BJ (cell line): ENCODE measurements around the gene AHNAK2. TPM values are rescaled to one million over a fixed set of nuclear protein-coding genes. Genes with fewer than 3 reads are reported as not detected.

Experiments used
- CTCF ChIA-PET: fragments of 350-600 bp; formaldehyde crosslinking; extraction: SDS; loops from one replicate; lab custom pipeline; 2021; ENCODE audit warnings: antibody characterized with exemption, inconsistent platforms; lab: Yijun Ruan, JAX
- POLR2A ChIA-PET: fragments of 300-600 bp; sonication (Branson Sonifier 250); formaldehyde crosslinking; extraction: SDS; loops from one replicate; lab custom pipeline; 2021; ENCODE audit warnings: antibody characterized with exemption; lab: Charles Lee
- DNase-seq: peaks from one replicate; pipeline ENCODE4 v3.0.0-alpha.2; 2011; ENCODE audit warnings: low read depth
- H3K27me3 ChIP-seq: 2 replicates; pipeline ENCODE4 v1.6.0; 2011; ENCODE audit warnings: low read length; ENCODE audit not compliant: control insufficient read depth, insufficient read depth
- H3K36me3 ChIP-seq: 2 replicates; pipeline ENCODE4 v1.5.1; 2011; ENCODE audit warnings: low read length; ENCODE audit not compliant: control insufficient read depth, insufficient read depth
- H3K4me3 ChIP-seq: 2 replicates; pipeline ENCODE4 v1.5.1; 2011; ENCODE audit warnings: low read depth, mild to moderate bottlenecking, control low read depth, low read length
- polyA plus RNA-seq: library from polyadenylated mRNA; depleted of rRNA; stranded (reverse); fragments of >200 nt; gene quantifications from 2 replicates; pipeline ENCODE4 v1.2.3, GENCODE V29; 2011
- TF ChIP-seq, protein P1 (sequence below): IDR thresholded peaks from 2 replicates; pipeline ENCODE4 v1.5.1; 2011; ENCODE audit warnings: low read depth, mild to moderate bottlenecking, control low read depth, inconsistent platforms, low read length, moderate library complexity; ENCODE audit not compliant: insufficient read depth

AHNAK2 gene
- polyA plus RNA-seq, 1 experiment, result 6.5 TPM

DNA sequence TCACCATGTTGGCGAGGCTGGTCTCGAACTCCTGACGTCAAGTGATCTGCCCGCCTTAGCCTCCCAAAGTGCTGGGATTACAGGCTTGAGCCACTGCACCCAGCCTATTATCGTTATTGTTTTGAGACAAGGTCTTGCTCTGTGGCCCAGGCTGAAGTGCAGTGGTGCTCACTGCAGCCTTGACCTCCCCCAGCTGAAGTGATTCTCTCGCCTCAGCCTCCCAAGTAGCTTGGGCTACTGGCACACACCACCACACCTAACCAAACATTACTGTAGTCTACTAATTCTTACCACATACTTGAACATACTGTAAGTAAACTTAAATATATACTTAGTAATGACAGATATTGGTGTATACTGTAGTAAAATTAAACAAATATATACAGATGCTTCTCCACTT is 47.3 kb upstream of the AHNAK2 start:
- H3K4me3 ChIP-seq, result no peak overlapping the region
- ChIA-PET CTCF (interaction anchor here (1.0 to 1.6 kb wide), 2 partner anchors 20 to 47 kb away, joined by 3 read pairs; no protein-coding TSS in a partner anchor), POLR2A (no interaction called here)
- no peaks in the 10 kb centered on the region for H3K27me3 ChIP-seq
- TF ChIP-seq, protein P1, sequence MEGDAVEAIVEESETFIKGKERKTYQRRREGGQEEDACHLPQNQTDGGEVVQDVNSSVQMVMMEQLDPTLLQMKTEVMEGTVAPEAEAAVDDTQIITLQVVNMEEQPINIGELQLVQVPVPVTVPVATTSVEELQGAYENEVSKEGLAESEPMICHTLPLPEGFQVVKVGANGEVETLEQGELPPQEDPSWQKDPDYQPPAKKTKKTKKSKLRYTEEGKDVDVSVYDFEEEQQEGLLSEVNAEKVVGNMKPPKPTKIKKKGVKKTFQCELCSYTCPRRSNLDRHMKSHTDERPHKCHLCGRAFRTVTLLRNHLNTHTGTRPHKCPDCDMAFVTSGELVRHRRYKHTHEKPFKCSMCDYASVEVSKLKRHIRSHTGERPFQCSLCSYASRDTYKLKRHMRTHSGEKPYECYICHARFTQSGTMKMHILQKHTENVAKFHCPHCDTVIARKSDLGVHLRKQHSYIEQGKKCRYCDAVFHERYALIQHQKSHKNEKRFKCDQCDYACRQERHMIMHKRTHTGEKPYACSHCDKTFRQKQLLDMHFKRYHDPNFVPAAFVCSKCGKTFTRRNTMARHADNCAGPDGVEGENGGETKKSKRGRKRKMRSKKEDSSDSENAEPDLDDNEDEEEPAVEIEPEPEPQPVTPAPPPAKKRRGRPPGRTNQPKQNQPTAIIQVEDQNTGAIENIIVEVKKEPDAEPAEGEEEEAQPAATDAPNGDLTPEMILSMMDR, result no peak
- no peaks in the 10 kb centered on the region for H3K36me3 ChIP-seq
- no peak for DNase-seq

DNA sequence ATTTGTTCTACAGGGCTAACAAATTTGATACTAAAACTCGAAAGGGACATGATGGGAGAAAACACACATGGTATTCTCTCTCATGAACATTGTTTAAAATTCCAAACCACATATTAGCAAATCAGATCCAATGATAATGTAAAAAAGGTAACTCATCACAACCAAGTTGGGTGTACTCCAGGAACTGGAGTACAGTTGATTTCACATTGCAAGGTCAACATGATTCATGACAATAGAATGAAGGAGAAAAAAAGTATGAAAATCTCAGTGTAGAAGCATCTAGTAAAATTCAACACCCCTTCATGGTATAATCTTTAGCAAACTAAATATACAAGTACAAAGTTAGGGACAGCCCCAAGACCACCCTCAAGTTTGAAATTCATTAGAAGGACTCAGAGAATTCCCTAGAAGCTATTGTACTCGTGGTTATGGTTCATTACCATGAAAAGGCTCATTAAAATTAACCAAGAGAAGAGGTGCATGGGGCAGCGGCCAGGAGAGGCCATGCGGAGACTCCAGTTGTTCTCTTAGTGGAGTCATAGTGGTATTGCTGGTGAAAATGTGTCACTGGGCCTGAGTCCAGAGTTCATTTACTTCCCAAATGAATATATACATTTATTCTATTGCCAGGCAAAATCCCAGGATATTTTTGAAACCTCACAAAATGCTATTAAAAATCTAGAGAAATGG is 45.8 kb upstream of the AHNAK2 start:
- POLR2A ChIA-PET, result no interaction called here
- H3K27me3 ChIP-seq, result no peaks in the 10 kb centered on the region
- H3K4me3 ChIP-seq, result no peak overlapping the region
- TF ChIP-seq, protein P1, result no peak
- no peak for DNase-seq
- CTCF ChIA-PET, result interaction anchor here (1.8 kb wide), 1 partner anchor 22 kb away, joined by 3 read pairs; no protein-coding TSS in a partner anchor
- H3K36me3 ChIP-seq, result no peaks in the 10 kb centered on the region

DNA sequence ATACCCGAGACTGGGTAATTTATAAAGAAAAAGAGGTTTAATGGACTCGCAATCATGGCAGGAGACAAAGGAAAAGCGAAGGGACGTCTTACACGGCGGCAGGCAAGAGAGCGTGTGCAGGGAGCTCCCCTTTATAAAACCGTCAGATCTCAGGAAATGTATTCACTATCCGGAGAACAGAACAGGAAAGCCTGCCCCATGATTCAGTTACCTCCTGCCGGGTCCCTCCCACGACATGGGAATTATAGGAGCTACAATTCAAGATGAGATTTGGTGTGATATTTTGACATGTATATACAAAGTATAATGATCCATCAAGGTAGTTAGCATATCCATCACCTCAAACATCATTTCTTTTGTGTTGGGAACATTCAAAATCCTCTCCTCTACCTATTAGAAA is 45.0 kb upstream of the AHNAK2 start:
- no peak overlapping the region for H3K4me3 ChIP-seq

DNA sequence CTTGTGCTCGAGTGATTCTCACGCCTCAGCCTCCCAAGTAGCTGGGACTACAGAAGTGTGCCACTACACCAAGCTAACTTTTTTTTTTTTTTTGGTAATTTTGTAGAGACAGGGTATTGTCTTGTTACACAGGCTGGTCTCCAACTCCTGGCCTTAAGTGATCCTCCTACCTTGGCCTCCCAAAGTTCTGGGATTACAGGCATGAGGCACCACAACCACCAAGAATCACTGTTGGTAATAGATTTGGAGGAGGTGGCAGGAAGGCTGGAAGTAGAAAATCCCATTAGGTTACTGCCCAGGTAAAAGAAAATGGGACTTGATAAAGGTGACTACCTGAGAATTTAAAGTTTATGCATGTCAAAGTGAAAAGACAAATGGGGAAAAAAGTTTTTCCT is 44.1 kb upstream of the AHNAK2 start:
- no peaks in the 10 kb centered on the region for H3K36me3 ChIP-seq
- H3K4me3 ChIP-seq, result peak overlapping the region; percentile 68; the same call in 1 of the 2 replicates
- POLR2A ChIA-PET, result no interaction called here
- TF ChIP-seq, protein P1, result no peak
- no peak for DNase-seq
- H3K27me3 ChIP-seq, result no peaks in the 10 kb centered on the region
- CTCF ChIA-PET, result interaction anchor here (0.6 to 1.8 kb wide), 2 partner anchors 23 to 1347 kb away, joined by 3 read pairs; no protein-coding TSS in a partner anchor

More for the DNA sequence above, 45.0 kb upstream of the AHNAK2 start:
- TF ChIP-seq, protein P1, result no peak
- Histone ChIP-seq H3K36me3 (no peaks in the 10 kb centered on the region), H3K27me3 (no peaks in the 10 kb centered on the region)
- no peak for DNase-seq
- POLR2A ChIA-PET, result no interaction called here
- CTCF ChIA-PET, result interaction anchor here (1.8 kb wide), 1 partner anchor 22 kb away, joined by 3 read pairs; no protein-coding TSS in a partner anchor

DNA sequence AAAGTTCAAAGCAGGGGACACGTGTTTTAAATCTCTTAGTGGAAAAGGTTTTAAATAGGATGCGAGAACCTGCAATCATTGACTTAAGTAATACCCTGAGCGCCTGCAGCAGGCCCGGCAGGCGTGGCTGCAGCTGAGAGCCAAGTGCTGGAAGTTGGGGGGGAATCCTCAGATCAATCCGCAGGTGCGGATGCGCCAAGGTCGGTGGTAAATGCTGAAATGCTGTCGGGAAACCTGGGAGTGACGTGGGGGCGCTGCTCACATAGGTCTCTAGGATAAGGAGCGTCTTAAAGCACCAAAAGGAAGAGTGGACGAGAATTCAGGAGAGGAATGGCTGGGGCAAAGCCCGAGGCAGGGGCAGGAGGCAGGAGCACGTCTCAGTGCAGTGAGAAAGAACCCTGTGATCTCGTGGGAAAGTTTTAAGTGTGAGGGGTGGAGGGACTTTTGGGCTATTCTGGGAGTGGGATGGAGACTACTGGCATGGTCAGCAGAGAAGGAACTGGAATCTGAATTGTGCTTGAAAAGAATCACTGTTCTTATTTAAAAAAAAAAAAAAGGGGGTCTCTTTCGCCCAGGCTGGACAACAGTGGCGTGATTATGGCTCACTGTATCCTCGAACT is 43.6 kb upstream of the AHNAK2 start:
- no peaks in the 10 kb centered on the region for H3K36me3 ChIP-seq
- POLR2A ChIA-PET, result interaction anchor here (0.9 kb wide), 1 partner anchor 49 kb away, joined by 4 read pairs; no protein-coding TSS in a partner anchor
- CTCF ChIA-PET, result interaction anchor here (0.6 to 1.5 kb wide), 4 partner anchors 11 to 1348 kb away, joined by 3 to 6 read pairs (median 4); no protein-coding TSS in a partner anchor
- DNase-seq, result no peak
- H3K4me3 ChIP-seq, result peak overlapping the region; percentile 68
- H3K27me3 ChIP-seq, result no peaks in the 10 kb centered on the region
- TF ChIP-seq, protein P1, result no peak; the same call in 1 of the 2 replicates
